HUES48 (cell line): ENCODE data around the gene TAGAP.

Source experiments
- H3K27ac ChIP-seq: one replicate; pipeline ENCODE4 v1.7.0; 2013; ENCODE audit warnings: low read depth, low read length, inconsistent platforms
- H3K27me3 ChIP-seq: 2 replicates; pipeline ENCODE4 v1.6.1; 2013; ENCODE audit warnings: mild to moderate bottlenecking, low read length; ENCODE audit not compliant: control insufficient read depth, insufficient read depth
- H3K36me3 ChIP-seq: 2 replicates; pipeline ENCODE4 v1.6.1; 2013; ENCODE audit warnings: low read length; ENCODE audit not compliant: control insufficient read depth, insufficient read depth
- H3K4me1 ChIP-seq: 2 replicates; pipeline ENCODE4 v1.6.1; 2013; ENCODE audit warnings: mild to moderate bottlenecking, low read length; ENCODE audit not compliant: control insufficient read depth, insufficient read depth
- H3K4me3 ChIP-seq: 2 replicates; pipeline ENCODE4 v1.5.1; 2013; ENCODE audit warnings: mild to moderate bottlenecking, low read depth, low read length
- H3K9ac ChIP-seq: 2 replicates; pipeline ENCODE4 v1.6.1; 2013; ENCODE audit warnings: mild to moderate bottlenecking, low read depth, low read length, moderate library complexity
- H3K9me3 ChIP-seq: 2 replicates; pipeline ENCODE4 v1.6.1; 2013; ENCODE audit warnings: low read length; ENCODE audit not compliant: control insufficient read depth, insufficient read depth

TAGAP gene

GRCh38 chr6:159068904-159069578 is 24.2 kb upstream of the TAGAP start:
- Histone ChIP-seq H3K27ac (no peak overlapping the region), H3K36me3 (no peaks in the 10 kb centered on the region), H3K9me3 (no peaks in the 10 kb centered on the region), H3K4me3 (peak overlapping the region; percentile 40; the same call in 1 of the 2 replicates), H3K4me1 (peaks cover 8% of the 10 kb centered on the region), H3K9ac (no peak overlapping the region), H3K27me3 (peaks cover 26% of the 10 kb centered on the region)

- Histone ChIP-seq H3K9ac (no peak overlapping the region), H3K27me3 (peaks cover 26% of the 10 kb centered on the region), H3K4me3 (no peak overlapping the region), H3K9me3 (no peaks in the 10 kb centered on the region), H3K36me3 (no peaks in the 10 kb centered on the region), H3K4me1 (peaks cover 8% of the 10 kb centered on the region), H3K27ac (no peak overlapping the region)
Observed at GRCh38 chr6:159067334-159067733, 22.5 kb upstream of the TAGAP start.

GRCh38 chr6:159066483-159066882 is 21.7 kb upstream of the TAGAP start:
- H3K36me3 ChIP-seq, result no peaks in the 10 kb centered on the region
- no peak overlapping the region for H3K27ac ChIP-seq
- no peak overlapping the region for H3K9ac ChIP-seq
- H3K4me3 ChIP-seq, result no peak overlapping the region
- no peaks in the 10 kb centered on the region for H3K9me3 ChIP-seq
- H3K4me1 ChIP-seq, result peaks cover 8% of the 10 kb centered on the region
- H3K27me3 ChIP-seq, result peaks cover 26% of the 10 kb centered on the region

GRCh38 chr6:159065759-159066329 is 21.1 kb upstream of the TAGAP start:
- H3K27me3 ChIP-seq, result peaks cover 26% of the 10 kb centered on the region

GRCh38 chr6:159065091-159065490 is 20.3 kb upstream of the TAGAP start:
- Histone ChIP-seq H3K4me1 (peaks cover 8% of the 10 kb centered on the region), H3K36me3 (no peaks in the 10 kb centered on the region), H3K4me3 (no peak overlapping the region), H3K27me3 (peaks cover 24% of the 10 kb centered on the region), H3K27ac (no peak overlapping the region), H3K9me3 (no peaks in the 10 kb centered on the region), H3K9ac (no peak overlapping the region)

More at GRCh38 chr6:159065759-159066329, 21.1 kb upstream of the TAGAP start:
- Histone ChIP-seq H3K4me1 (peaks cover 8% of the 10 kb centered on the region), H3K4me3 (no peak overlapping the region), H3K27ac (no peak overlapping the region), H3K9me3 (no peaks in the 10 kb centered on the region), H3K36me3 (no peaks in the 10 kb centered on the region), H3K9ac (no peak overlapping the region)

GRCh38 chr6:159064477-159064876 is 19.7 kb upstream of the TAGAP start:
- H3K36me3 ChIP-seq, result no peaks in the 10 kb centered on the region

GRCh38 chr6:159063549-159063948 is 18.8 kb upstream of the TAGAP start:
- peaks cover 9% of the 10 kb centered on the region for H3K27me3 ChIP-seq
- no peak overlapping the region for H3K27ac ChIP-seq
- no peaks in the 10 kb centered on the region for H3K36me3 ChIP-seq
- H3K4me3 ChIP-seq, result no peak overlapping the region
- no peak overlapping the region for H3K9ac ChIP-seq
- H3K9me3 ChIP-seq, result no peaks in the 10 kb centered on the region
- 0 out of 2 replicates have a peak, but pooled peaks cover under 1% of the 10 kb centered on the region for H3K4me1 ChIP-seq

More at GRCh38 chr6:159064477-159064876, 19.7 kb upstream of the TAGAP start:
- Histone ChIP-seq H3K9ac (no peak overlapping the region), H3K27ac (no peak overlapping the region), H3K4me3 (no peak overlapping the region), H3K4me1 (peaks cover 8% of the 10 kb centered on the region), H3K27me3 (peaks cover 18% of the 10 kb centered on the region), H3K9me3 (no peaks in the 10 kb centered on the region)

- Histone ChIP-seq H3K4me1 (no peaks in the 10 kb centered on the region), H3K4me3 (no peak overlapping the region), H3K27me3 (peaks cover 3% of the 10 kb centered on the region; the same call in 1 of the 2 replicates), H3K27ac (no peak overlapping the region), H3K9ac (no peak overlapping the region), H3K9me3 (no peaks in the 10 kb centered on the region), H3K36me3 (no peaks in the 10 kb centered on the region)
Observed at GRCh38 chr6:159062976-159063375, 18.2 kb upstream of the TAGAP start.

GRCh38 chr6:159062564-159062945 is 17.8 kb upstream of the TAGAP start:
- H3K4me3 ChIP-seq, result no peak overlapping the region
- no peaks in the 10 kb centered on the region; the same call in 1 of the 2 replicates for H3K27me3 ChIP-seq
- no peak overlapping the region for H3K9ac ChIP-seq
- no peaks in the 10 kb centered on the region for H3K4me1 ChIP-seq
- H3K9me3 ChIP-seq, result no peaks in the 10 kb centered on the region
- no peaks in the 10 kb centered on the region for H3K36me3 ChIP-seq
- no peak overlapping the region for H3K27ac ChIP-seq

- no peak overlapping the region for H3K4me3 ChIP-seq
- no peaks in the 10 kb centered on the region for H3K4me1 ChIP-seq
- H3K36me3 ChIP-seq, result no peaks in the 10 kb centered on the region
- no peak overlapping the region for H3K9ac ChIP-seq
- H3K27me3 ChIP-seq, result no peaks in the 10 kb centered on the region; the same call in 1 of the 2 replicates
- no peaks in the 10 kb centered on the region for H3K9me3 ChIP-seq
- H3K27ac ChIP-seq, result no peak overlapping the region
Observed at GRCh38 chr6:159061805-159062563, 17.2 kb upstream of the TAGAP start.

- H3K27me3 ChIP-seq, result no peaks in the 10 kb centered on the region; the same call in 1 of the 2 replicates
Observed at GRCh38 chr6:159061146-159061545, 16.4 kb upstream of the TAGAP start.

More at GRCh38 chr6:159061146-159061545, 16.4 kb upstream of the TAGAP start:
- no peak overlapping the region for H3K9ac ChIP-seq
- no peak overlapping the region for H3K4me3 ChIP-seq
- no peaks in the 10 kb centered on the region for H3K4me1 ChIP-seq
- H3K27ac ChIP-seq, result no peak overlapping the region
- H3K9me3 ChIP-seq, result no peaks in the 10 kb centered on the region
- no peaks in the 10 kb centered on the region for H3K36me3 ChIP-seq
